SHP77 treated with DMSO at 0.1 percent for 48 hours (cell line): ENCODE measurements around the gene ZNF665.
"Not testable (repeated sequence)": the region's sequence is repeated elsewhere in the genome, so short reads cannot be mapped to it uniquely, and the experiment has no call there.

Experiments
- DNase-seq: peaks from one replicate; lab custom pipeline; 2025; lab: John Stamatoyannopoulos, UW

Gene ZNF665

DNA sequence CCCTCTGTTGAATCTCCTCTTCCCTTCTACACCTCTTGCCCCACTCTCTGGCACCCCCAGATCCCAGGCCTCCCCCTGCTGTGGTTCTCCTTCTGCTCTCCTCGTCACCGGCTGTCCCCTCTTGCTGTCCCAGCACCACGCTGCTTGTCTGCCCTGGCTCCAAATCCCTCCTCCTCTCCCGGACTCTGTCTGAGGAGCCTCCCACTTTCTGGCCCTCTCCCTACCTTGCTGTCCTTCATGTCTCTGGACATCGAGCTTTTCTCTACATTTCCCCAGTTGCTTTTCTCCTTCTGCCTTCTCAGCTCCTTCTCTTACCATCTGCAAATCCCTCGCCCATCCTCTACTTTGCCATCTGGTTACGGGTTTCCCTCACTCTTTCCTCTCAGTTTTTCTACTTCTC, 35.5 kb downstream of the ZNF665 start:
- no peak for DNase-seq

GRCh38 chr19:53156850-53157249, 36.3 kb downstream of the ZNF665 start:
- no peak for DNase-seq

- DNase-seq, result no peak
Observed at GRCh38 chr19:53147645-53148044, 45.5 kb downstream of the ZNF665 start.

GRCh38 chr19:53140351-53140750, 52.8 kb downstream of the ZNF665 start:
- DNase-seq, result no peak

- DNase-seq, result no peak
Observed at GRCh38 chr19:53136432-53136831, 56.7 kb downstream of the ZNF665 start.

GRCh38 chr19:53132141-53132991, 60.8 kb downstream of the ZNF665 start, which contains the start of gene ZNF415:
TSS of gene ZNF415 (minus strand) at chr19:53132910. CDS start at chr19:53122676, 10,234 bp downstream.
- no peak for DNase-seq

DNA sequence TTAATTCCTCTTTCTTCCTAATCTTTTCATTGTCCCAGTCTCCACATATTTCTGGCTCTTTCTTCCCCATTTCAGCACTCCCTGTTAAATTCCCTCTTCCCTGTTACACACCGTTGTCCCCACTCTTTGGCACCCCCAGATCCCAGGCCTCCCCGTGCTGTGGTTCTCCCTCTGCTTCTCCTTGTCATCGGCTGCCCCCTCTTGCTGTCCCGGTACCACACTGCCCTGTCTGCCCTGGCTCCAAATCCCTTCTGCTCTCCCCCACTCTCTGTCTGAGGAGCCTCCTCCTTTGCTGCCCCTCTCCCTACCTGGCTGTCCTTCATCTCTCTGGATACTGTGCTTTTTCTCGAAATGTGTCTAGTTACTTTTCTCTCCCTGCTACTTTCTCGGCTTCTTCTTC, 61.4 kb downstream of the ZNF665 start:
- no peak for DNase-seq

DNA sequence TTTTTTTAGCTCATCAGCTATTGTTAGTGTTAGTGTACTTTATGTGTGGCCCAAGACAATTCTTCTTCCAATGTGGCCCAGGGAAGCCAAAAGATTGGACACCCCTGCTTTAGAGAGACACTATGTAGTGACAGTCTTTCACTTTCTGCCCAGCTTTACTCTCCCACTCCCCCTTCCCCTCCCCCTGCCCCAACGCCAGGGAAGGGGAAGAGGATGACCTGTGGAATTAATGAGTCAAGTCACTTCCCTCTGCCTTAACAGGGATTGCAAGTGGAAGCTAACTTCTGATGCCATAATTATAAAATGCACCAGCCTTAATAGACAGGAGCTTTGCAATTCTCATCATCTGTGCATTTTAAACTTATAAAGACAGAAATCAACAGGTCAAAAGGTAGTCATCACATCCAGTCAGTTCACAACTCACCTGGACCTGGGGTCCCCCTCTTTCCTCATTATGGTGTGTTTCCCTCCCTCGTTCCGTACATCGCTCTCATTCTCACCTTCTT, 62.0 kb downstream of the ZNF665 start:
- DNase-seq, result no peak

- DNase-seq, result no peak
Observed at GRCh38 chr19:53130506-53130905, 62.7 kb downstream of the ZNF665 start.

GRCh38 chr19:53126733-53127526, 66.2 kb downstream of the ZNF665 start:
- DNase-seq, result not testable (repeated sequence)

DNA sequence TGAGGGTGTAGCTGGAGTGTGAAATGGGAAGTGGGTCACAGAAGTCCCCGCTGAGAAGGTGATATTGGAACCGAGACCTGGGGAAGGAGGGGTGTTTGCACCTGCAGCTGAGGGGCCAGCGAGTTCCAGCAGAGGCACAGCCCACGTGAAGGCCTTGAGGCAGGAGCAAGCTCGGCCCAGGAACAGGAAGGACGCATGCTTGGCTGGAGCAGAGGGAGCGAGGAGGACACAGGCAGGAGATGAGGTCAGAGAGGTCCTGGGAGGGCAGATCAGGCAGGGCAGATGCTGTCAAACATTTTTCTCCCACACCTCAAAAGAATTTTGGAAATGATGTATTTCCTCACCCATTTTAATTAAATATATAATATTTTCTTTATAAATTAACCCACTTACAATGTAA, 69.8 kb downstream of the ZNF665 start:
- no peak for DNase-seq
